Right ventricle myocardium superior (tissue), 1 donor: Measurements from ENCODE around the gene TSPAN13. TPM values are rescaled to one million over a fixed set of nuclear protein-coding genes. Genes with fewer than 3 reads are reported as not detected.

Experiments
- ATAC-seq: fragments of 200-7000 bp; cut with Tn5 transposase; one replicate; pipeline ENCODE4 v1.9.1; 2020; ENCODE audit warnings: mild to moderate bottlenecking; ENCODE audit not compliant: poor library complexity
- DNase-seq: peaks from one replicate; pipeline ENCODE4 v3.0.0-alpha.2; 2020
- intact Hi-C: fragments of 100-400 bp; cut with DNase I; formaldehyde crosslinking; loops from one replicate; pipeline ENCODE4 v1.11.2; 2022
- total RNA-seq: library from RNA; stranded (reverse); fragmentation: NEBNext Ultra II Directional; extraction: Animal tissue kit (Norgen Biotek cat#: 25700); gene quantifications from one replicate; pipeline ENCODE4 v1.2.1, GENCODE V29; 2021
- donor health status: DM: no; HTN: yes; CAD: no; lungs with severe emphysema.

Gene TSPAN13
- total RNA-seq, 1 donor from 2014 or later, result 14.8 TPM

GRCh38 chr7:16738011-16738688 is 15.4 kb upstream of the TSPAN13 start:
- intact Hi-C loops, result no loop called here
- DNase-seq (no peak), ATAC-seq (no peak)

- ATAC-seq (peak; percentile 97), DNase-seq (no peak)
- intact Hi-C loops, result no loop called here
Measured at GRCh38 chr7:16739863-16740622, 13.5 kb upstream of the TSPAN13 start.

GRCh38 chr7:16740623-16740953 is 13.0 kb upstream of the TSPAN13 start:
- ATAC-seq (no peak), DNase-seq (no peak)
- intact Hi-C loops, result no loop called here

GRCh38 chr7:16740996-16741395 is 12.6 kb upstream of the TSPAN13 start:
- ATAC-seq (no peak), DNase-seq (no peak)
- intact Hi-C loops, result no loop called here

- intact Hi-C loops, result no loop called here
- ATAC-seq, result no peak
- no peak for DNase-seq
Measured at GRCh38 chr7:16741676-16742075, 11.9 kb upstream of the TSPAN13 start.

- no peak for DNase-seq
- intact Hi-C loops, result no loop called here
- no peak for ATAC-seq
Measured at GRCh38 chr7:16742547-16742946, 11.0 kb upstream of the TSPAN13 start.

GRCh38 chr7:16743236-16743635 is 10.3 kb upstream of the TSPAN13 start:
- intact Hi-C loops, result no loop called here
- ATAC-seq (no peak), DNase-seq (no peak)

- DNase-seq, result no peak
- no peak for ATAC-seq
- intact Hi-C loops, result no loop called here
Measured at GRCh38 chr7:16744518-16745250, 8.9 kb upstream of the TSPAN13 start.

- no peak for DNase-seq
- no peak for ATAC-seq
- intact Hi-C loops, result no loop called here
Measured at GRCh38 chr7:16745645-16746044, 7.9 kb upstream of the TSPAN13 start.

GRCh38 chr7:16747102-16747501 is 6.5 kb upstream of the TSPAN13 start:
- ATAC-seq (peak; percentile 94), DNase-seq (no peak)
- intact Hi-C loops, result no loop called here

- intact Hi-C loops, result no loop called here
- ATAC-seq (peak; percentile 64), DNase-seq (peak; percentile 54)
Measured at GRCh38 chr7:16753932-16754855, 639 bp downstream of the TSPAN13 start.

GRCh38 chr7:16754856-16755317 is 1.3 kb downstream of the TSPAN13 start:
- intact Hi-C loops, result no loop called here
- ATAC-seq, result no peak
- no peak for DNase-seq

- DNase-seq, result no peak
- intact Hi-C loops, result no loop called here
- ATAC-seq, result no peak
Measured at GRCh38 chr7:16755397-16755796, 1.8 kb downstream of the TSPAN13 start.

GRCh38 chr7:16758036-16758435 is 4.5 kb downstream of the TSPAN13 start:
- DNase-seq (no peak), ATAC-seq (no peak)
- intact Hi-C loops, result no loop called here

GRCh38 chr7:16758631-16759611 is 5.4 kb downstream of the TSPAN13 start:
- intact Hi-C loops, result no loop called here
- DNase-seq (no peak), ATAC-seq (no peak)

- ATAC-seq (no peak), DNase-seq (no peak)
- intact Hi-C loops, result no loop called here
Measured at GRCh38 chr7:16759840-16760239, 6.3 kb downstream of the TSPAN13 start.

- ATAC-seq, result no peak
Measured at GRCh38 chr7:16762177-16762576, 8.6 kb downstream of the TSPAN13 start.

GRCh38 chr7:16764942-16765341 is 11.4 kb downstream of the TSPAN13 start:
- intact Hi-C loops, result no loop called here

More at GRCh38 chr7:16762177-16762576, 8.6 kb downstream of the TSPAN13 start:
- no peak for DNase-seq
- intact Hi-C loops, result no loop called here

More at GRCh38 chr7:16764942-16765341, 11.4 kb downstream of the TSPAN13 start:
- DNase-seq, result no peak
- ATAC-seq, result no peak
